GM23338 (cell line): ENCODE data around the gene LSM3.

ENCODE experiments used
- CTCF ChIP-seq, 2 experiments: fragments of 200-600 bp in 1 of 2; sonication (generic) in 1 of 2; conservative IDR thresholded peaks; 2 replicates each; pipeline versions ENCODE4 v1.5.1 to v1.6.1; 2016 to 2017; ENCODE audit warnings: antibody characterized with exemption in 2 of 2, low read depth in 2 of 2, mild to moderate bottlenecking in 2 of 2, moderate library complexity in 1 of 2
- EZH2 ChIP-seq: fragments of 200-600 bp; sonication (generic); IDR thresholded peaks from one replicate; pipeline ENCODE4 v1.8.0; 2017; ENCODE audit warnings: antibody characterized with exemption, mild to moderate bottlenecking, low read depth; ENCODE audit not compliant: unreplicated experiment
- JUNB ChIP-seq: IDR thresholded peaks from one replicate; pipeline ENCODE4 v1.6.1; 2016; ENCODE audit warnings: antibody characterized with exemption; ENCODE audit not compliant: unreplicated experiment
- REST ChIP-seq: IDR thresholded peaks from one replicate; pipeline ENCODE4 v1.6.1; 2018; ENCODE audit warnings: antibody characterized with exemption; ENCODE audit not compliant: unreplicated experiment
- ZNF114 ChIP-seq: fragments of 250-450 bp; sonication (Bioruptor Pico); IDR thresholded peaks from 2 replicates; pipeline ENCODE4 v1.5.0; 2020; ENCODE audit warnings: mild to moderate bottlenecking, moderate library complexity

GRCh38 chr3:14218355-14218754 is 39.7 kb downstream of the LSM3 start:
- no peak for TF ChIP-seq ZNF114 (CRISPR knock-in tag)
- TF ChIP-seq CTCF (conservative IDR thresholded peaks at IDR 0.05; ENCODE audit: low read depth in 2 of 2) = no peak
- no peak for TF ChIP-seq JUNB
- no peak for TF ChIP-seq EZH2
- no peak for TF ChIP-seq REST
